Fibroblast of the aortic adventitia (primary cell): ENCODE results near the gene CFAP119. TPM values are rescaled to one million over a fixed set of nuclear protein-coding genes. Genes with fewer than 3 reads are reported as not detected.

Experiments
- DNase-seq: peaks from one replicate; pipeline ENCODE4 v3.0.0-alpha.2; 2010; ENCODE audit warnings: low read depth
- H3K4me3 ChIP-seq: 2 replicates; pipeline ENCODE4 v1.5.1; 2011; ENCODE audit warnings: low read depth, mild to moderate bottlenecking, control low read depth, low read length, moderate library complexity
- total RNA-seq: library from RNA; depleted of rRNA; stranded (reverse); fragments of >200 nt; gene quantifications from 2 replicates; pipeline ENCODE4 v1.2.3, GENCODE V29; 2012; ENCODE audit warnings: low replicate concordance
- TF ChIP-seq, protein P1 (sequence below): IDR thresholded peaks from 2 replicates; pipeline ENCODE4 v1.5.1; 2011; ENCODE audit warnings: mild to moderate bottlenecking, low read length, control low read depth, inconsistent platforms; ENCODE audit not compliant: insufficient read depth

Gene CFAP119
- total RNA-seq, 1 donor: 2.7 TPM

DNA sequence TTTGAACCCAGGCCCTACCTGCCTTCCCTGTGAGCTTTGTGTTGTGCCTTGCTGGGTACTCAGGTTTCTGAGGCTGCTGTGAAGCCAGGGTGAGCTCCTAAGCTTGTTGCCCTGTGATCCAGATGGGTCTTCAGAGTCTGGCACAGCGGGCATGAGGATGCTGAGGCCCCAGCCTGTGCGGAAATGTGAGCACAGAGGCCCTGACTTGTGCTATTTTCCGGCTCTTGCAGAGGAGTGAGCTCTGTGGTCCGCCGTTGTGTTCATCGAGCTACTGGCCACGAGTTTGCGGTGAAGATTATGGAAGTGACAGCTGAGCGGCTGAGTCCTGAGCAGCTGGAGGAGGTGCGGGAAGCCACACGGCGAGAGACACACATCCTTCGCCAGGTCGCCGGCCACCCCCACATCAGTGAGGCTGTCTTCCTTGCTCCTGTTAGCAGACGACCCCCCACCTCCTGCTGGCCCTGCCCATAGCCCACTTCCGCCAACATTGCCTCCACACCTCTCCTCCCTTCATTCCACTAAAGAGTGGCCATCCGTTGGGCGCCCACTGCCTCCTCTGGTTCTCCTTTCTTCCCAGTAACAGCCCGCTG lies 10.9 kb downstream of the CFAP119 start:
- no peak for DNase-seq
- TF ChIP-seq, protein P1, sequence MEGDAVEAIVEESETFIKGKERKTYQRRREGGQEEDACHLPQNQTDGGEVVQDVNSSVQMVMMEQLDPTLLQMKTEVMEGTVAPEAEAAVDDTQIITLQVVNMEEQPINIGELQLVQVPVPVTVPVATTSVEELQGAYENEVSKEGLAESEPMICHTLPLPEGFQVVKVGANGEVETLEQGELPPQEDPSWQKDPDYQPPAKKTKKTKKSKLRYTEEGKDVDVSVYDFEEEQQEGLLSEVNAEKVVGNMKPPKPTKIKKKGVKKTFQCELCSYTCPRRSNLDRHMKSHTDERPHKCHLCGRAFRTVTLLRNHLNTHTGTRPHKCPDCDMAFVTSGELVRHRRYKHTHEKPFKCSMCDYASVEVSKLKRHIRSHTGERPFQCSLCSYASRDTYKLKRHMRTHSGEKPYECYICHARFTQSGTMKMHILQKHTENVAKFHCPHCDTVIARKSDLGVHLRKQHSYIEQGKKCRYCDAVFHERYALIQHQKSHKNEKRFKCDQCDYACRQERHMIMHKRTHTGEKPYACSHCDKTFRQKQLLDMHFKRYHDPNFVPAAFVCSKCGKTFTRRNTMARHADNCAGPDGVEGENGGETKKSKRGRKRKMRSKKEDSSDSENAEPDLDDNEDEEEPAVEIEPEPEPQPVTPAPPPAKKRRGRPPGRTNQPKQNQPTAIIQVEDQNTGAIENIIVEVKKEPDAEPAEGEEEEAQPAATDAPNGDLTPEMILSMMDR: no peak
- H3K4me3 ChIP-seq: no peak overlapping the region

DNA sequence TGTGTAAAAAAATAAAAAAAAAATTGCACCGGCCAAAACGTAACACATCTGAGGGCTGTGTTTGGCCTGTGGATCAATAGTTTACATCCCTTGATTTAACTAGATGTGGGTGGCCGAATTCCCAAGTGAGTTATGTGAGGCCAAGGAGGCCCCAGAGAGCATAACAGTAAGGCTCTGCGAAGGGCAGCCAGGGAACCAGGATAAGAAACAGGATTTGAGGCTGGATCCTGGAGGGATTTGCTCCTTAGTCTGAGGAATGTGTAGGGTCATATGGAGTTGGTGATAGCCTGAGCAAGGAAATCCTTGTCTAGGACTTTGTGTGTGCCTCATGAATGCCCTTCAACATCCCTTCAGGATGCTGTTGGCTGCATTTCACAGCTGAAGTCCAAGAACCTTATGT lies 11.7 kb downstream of the CFAP119 start:
- TF ChIP-seq, protein P1: no peak
- H3K4me3 ChIP-seq: no peak overlapping the region
- DNase-seq: no peak

DNA sequence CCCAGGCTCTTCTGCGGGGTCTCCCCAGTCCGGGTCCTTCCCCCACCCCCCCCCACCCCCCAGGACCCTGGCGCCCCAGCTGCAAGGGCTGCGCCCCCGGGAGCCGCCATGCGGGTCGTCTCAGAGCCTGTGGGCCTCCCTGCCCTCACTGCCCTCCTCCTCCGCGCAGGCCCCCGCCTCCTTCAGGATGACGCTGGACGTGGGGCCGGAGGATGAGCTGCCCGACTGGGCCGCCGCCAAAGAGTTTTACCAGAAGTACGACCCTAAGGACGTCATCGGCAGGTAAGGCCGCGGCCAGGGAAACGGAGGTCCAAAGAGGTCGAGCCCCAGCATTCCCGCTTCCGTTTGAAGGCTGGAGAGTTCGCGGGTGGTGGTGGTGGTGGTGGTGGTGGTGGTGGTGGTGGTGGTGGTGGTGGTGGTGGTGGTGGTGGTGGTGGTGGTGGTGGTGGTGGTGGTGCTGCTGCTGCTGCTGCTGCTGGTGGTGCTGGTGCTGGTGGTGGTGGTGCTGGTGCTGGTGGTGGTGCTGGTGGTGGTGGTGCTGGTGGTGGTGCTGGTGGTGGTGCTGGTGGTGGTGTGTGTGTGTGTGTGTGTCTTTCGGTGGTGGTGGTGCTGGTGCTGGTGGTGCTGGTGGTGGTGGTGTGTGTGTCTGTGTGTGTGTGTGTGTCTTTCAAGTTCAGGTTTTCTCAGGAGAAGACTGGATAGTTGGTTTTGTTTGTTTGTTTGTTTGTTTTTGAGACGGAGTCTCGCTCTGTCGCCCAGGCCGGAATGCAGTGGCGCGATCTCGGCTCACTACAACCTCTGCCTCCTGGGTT lies 13.0 kb downstream of the CFAP119 start:
- DNase-seq: peak; percentile 24
- TF ChIP-seq, protein P1: no peak
- H3K4me3 ChIP-seq: peak overlapping the region; percentile 88

DNA sequence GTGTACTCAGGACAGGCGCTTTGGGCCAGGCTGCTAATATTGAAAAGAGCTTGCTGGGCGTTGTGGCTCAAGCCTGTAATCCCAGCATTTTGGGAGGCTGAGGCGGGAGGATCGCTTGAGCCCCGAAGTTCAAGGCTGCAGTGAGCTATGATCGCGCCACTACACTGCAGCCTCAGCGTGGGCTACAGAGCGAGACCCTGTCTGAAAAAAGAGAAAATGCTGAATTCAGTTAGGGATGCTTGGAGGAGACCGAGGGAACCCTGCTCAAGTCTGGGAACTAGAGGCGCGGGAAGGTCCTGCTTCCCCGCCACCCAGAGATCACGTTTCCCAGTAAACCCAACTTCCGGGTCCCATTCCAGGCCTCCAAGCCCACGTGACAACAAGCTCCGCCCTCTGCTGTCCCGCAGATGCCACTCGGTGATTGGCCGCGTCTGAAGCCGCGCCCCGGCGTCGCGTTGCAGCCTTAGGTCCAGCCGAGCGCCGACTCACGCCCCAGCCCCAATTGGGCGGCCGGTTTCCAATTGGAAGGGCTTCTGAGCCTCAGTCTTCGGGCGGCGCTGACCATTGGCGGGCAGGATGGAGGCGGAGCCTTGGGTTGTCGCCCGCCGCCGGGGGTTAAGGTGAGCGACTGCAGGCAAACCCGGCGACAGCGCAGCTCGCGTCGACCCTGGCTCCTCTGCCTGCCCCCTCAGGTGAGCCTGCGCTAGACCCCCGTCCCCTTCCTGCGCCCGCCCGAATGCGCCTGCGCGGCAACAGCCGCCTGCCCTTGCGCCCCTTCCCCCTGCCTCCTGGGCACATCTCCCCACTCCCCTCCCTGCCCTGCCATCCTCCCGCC lies 13.8 kb downstream of the CFAP119 start, which contains the start of gene PHKG2:
Gene PHKG2, plus strand, starts transcription at position 627 of the 835 bp plus-strand sequence. CDS start 396 bp downstream, outside the sequence.
- peak within 1 kb of the TSS; percentile 88 for H3K4me3 ChIP-seq
- peak; percentile 98 for DNase-seq
- TF ChIP-seq, protein P1: no peak

DNA sequence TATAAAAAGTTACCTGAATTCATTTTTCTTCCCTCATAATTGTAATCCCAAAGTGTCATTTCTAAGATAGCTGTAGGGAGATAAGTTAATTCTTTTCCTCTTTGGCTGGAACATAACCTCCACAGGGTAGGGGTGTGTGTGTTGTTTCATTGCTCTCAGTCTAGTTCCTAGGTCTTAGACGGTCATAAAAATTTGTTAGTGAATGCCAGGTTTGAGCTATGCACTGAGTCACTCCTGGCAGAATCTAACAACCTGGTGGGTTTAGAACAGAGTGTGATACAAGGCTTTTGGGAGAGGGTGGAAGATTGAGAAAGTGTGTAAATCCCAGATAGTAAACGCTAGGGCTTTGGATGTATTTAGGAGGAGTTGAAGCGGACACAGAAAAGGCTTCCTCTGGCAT lies 14.5 kb downstream of the CFAP119 start:
- DNase-seq: peak; percentile 70
- peak overlapping the region; percentile 67 for H3K4me3 ChIP-seq
- TF ChIP-seq, protein P1: no peak

DNA sequence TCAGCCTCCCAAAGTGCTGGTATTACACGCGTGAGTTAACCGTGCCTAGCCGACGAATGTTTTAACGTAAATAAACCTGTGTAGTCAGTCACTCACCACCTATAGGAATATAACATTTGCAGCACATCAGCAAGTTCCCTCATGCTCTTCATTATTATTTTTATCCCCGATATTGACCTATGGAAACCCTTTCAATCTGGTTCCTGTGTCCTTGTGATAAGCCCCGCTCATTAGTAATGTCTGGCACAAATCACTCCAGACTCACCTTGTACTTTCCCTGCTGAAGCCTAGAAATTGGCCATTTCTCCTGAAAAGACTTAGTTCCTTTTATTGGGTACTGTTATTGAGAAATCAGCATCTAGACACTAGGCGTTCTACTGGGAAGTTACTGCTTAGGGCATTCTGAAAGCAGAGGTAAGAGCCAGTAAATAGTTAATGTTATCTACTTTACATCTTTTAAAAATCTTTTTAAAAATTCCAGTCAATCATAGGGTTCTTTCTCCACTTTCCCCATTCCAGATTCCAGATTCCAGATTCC lies 15.2 kb downstream of the CFAP119 start:
- DNase-seq: no peak
- TF ChIP-seq, protein P1: no peak
- H3K4me3 ChIP-seq: no peak overlapping the region
